ENCODE measurements around the gene IMP4. TPM values are rescaled to one million over a fixed set of nuclear protein-coding genes. Genes with fewer than 3 reads are reported as not detected.

Gene IMP4
- total and polyA plus RNA-seq, 2 donors (not counting 1 experiment from before 2014, with no cell fraction given) = 102 to 164 TPM

DNA sequence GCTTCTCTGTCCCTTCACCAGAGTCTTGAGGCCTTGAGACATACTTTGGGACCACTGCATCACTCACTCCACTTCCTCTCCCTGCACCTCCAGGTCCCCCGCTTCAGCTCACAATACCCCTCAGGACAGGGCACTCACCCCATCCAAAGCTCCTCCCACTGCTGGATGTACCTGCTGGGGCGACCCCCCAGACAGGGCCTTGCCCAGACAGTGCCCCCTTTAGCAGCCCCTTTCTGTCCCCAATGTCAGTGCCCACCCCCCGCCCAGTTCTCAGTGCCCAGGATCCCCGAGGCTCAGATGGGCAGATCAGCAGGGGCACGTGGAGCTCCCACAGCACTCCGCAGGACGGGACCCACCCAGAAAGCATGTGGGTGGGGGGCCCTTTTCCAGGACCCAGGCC, 23.8 kb upstream of the IMP4 start:
- Mint-ChIP-seq H3K9me3 (ENCODE audit: insufficient read depth) (no peaks in the 10 kb centered on the region), H3K27me3 (peaks cover 28% of the 10 kb centered on the region), H3K27ac (no peak overlapping the region), H3K4me3 (no peak overlapping the region), H3K4me1 (no peaks in the 10 kb centered on the region)
- ATAC-seq (ENCODE audit: low read depth) (no peak), DNase-seq (no peak)
- ChIA-PET CTCF (no interaction called here), POLR2A (no interaction called here)
- no peaks in the 10 kb centered on the region for H3K36me3 ChIP-seq (replicated peaks in 1 of 2; ENCODE audit: control extremely low read depth in 1 of 2, control insufficient read depth in 1 of 2, extremely low read depth in 1 of 2, insufficient read depth in 2 of 2, low read length in 1 of 2)
- no peak overlapping the region for H2AFZ ChIP-seq (ENCODE audit: insufficient read depth, low read depth, low read length, poor library complexity, severe bottlenecking)
- H3K4me1 ChIP-seq (ENCODE audit: control insufficient read depth in 2 of 2, insufficient read depth in 2 of 2, low read length in 2 of 2) = no peaks in the 10 kb centered on the region
- H3K27me3 ChIP-seq (replicated peaks in 1 of 4; ENCODE audit: control extremely low read depth in 1 of 4, control insufficient read depth in 3 of 4, insufficient read depth in 4 of 4, low read length in 3 of 4) = peaks cover 0 to 8% (median under 1%) of the 10 kb centered on the region in 4 experiments
- no peak overlapping the region for H3K27ac ChIP-seq (ENCODE audit: low read length in 2 of 2)
- H3K79me2 ChIP-seq (ENCODE audit: control insufficient read depth, insufficient read depth, low read length) = no peaks in the 10 kb centered on the region
- H3K9me3 ChIP-seq (ENCODE audit: control extremely low read depth in 1 of 3, control insufficient read depth in 2 of 3, insufficient read depth in 1 of 3, low read length in 2 of 3) = no peaks in the 10 kb centered on the region
- H3K4me3 ChIP-seq (ENCODE audit: control extremely low read depth in 1 of 5, extremely low read depth in 1 of 5, insufficient read depth in 1 of 5, low read depth in 2 of 5, low read length in 4 of 5) = no peak overlapping the region
- intact Hi-C loops (cut with micrococcal nuclease) = no loop called here
- no peak overlapping the region for H3K9ac ChIP-seq (ENCODE audit: low read length)
- TF ChIP-seq, protein P1, sequence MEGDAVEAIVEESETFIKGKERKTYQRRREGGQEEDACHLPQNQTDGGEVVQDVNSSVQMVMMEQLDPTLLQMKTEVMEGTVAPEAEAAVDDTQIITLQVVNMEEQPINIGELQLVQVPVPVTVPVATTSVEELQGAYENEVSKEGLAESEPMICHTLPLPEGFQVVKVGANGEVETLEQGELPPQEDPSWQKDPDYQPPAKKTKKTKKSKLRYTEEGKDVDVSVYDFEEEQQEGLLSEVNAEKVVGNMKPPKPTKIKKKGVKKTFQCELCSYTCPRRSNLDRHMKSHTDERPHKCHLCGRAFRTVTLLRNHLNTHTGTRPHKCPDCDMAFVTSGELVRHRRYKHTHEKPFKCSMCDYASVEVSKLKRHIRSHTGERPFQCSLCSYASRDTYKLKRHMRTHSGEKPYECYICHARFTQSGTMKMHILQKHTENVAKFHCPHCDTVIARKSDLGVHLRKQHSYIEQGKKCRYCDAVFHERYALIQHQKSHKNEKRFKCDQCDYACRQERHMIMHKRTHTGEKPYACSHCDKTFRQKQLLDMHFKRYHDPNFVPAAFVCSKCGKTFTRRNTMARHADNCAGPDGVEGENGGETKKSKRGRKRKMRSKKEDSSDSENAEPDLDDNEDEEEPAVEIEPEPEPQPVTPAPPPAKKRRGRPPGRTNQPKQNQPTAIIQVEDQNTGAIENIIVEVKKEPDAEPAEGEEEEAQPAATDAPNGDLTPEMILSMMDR (IDR thresholded peaks at IDR 0.05) = no peak
- no peak for TF ChIP-seq EZH2 (IDR thresholded peaks at IDR 0.05; ENCODE audit: borderline replicate concordance, insufficient read depth, low read depth, low read length, poor library complexity, severe bottlenecking)
- WGBS (ENCODE audit: insufficient coverage) = 84% methylated on average over 6 of the region's 7 CpGs
- H4K20me1 ChIP-seq (ENCODE audit: control insufficient read depth, insufficient read depth, low read length, poor library complexity, severe bottlenecking) = no peaks in the 10 kb centered on the region
- H3K4me2 ChIP-seq (replicated peaks; ENCODE audit: low read depth, low read length, poor library complexity, severe bottlenecking) = no peak overlapping the region

DNA sequence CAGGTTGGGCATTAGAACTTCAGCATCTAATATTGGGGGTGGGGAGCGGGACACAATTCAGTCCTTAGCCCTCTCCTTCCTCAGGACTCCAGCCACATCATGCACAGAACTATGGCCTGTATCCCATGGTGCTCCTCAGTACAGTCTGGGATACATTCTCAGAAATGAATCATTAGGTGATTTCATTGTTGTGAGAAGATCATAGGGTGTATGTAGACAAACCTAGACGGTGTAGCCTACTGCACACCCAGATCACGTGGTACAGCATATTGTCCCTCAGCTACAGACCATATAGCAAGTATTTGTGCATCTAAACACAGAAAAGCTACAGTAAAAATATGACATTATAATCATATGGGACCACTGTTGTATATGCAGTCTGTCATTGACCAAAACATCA, 23.2 kb upstream of the IMP4 start:
- no peak overlapping the region for H3K27ac ChIP-seq (ENCODE audit: low read length in 2 of 2)
- H3K27me3 ChIP-seq (replicated peaks in 1 of 4; ENCODE audit: control extremely low read depth in 1 of 4, control insufficient read depth in 3 of 4, insufficient read depth in 4 of 4, low read length in 3 of 4) = peaks cover 0 to 8% (median 1%) of the 10 kb centered on the region in 4 experiments
- no peaks in the 10 kb centered on the region for H3K4me1 ChIP-seq (ENCODE audit: control insufficient read depth in 2 of 2, insufficient read depth in 2 of 2, low read length in 2 of 2)
- Mint-ChIP-seq H3K9me3 (ENCODE audit: insufficient read depth) (no peaks in the 10 kb centered on the region), H3K27me3 (peaks cover 30% of the 10 kb centered on the region), H3K4me1 (no peaks in the 10 kb centered on the region), H3K4me3 (no peak overlapping the region), H3K27ac (no peak overlapping the region)
- no peak overlapping the region for H3K9ac ChIP-seq (ENCODE audit: low read length)
- DNase-seq = no peak
- POLR2A ChIA-PET = no interaction called here
- WGBS (ENCODE audit: insufficient coverage) = no CpG with 5 or more reads among the region's 3 CpGs
- H3K36me3 ChIP-seq (replicated peaks in 1 of 2; ENCODE audit: control extremely low read depth in 1 of 2, control insufficient read depth in 1 of 2, extremely low read depth in 1 of 2, insufficient read depth in 2 of 2, low read length in 1 of 2) = no peaks in the 10 kb centered on the region
- no peak for TF ChIP-seq EZH2 (IDR thresholded peaks at IDR 0.05; ENCODE audit: borderline replicate concordance, insufficient read depth, low read depth, low read length, poor library complexity, severe bottlenecking)
- TF ChIP-seq, protein P1 (IDR thresholded peaks at IDR 0.05) = no peak
- H3K9me3 ChIP-seq (ENCODE audit: control extremely low read depth in 1 of 3, control insufficient read depth in 2 of 3, insufficient read depth in 1 of 3, low read length in 2 of 3) = no peaks in the 10 kb centered on the region
- CTCF ChIA-PET = interaction anchor here (1.2 kb wide), 1 partner anchor 12 kb away, joined by 3 read pairs; no protein-coding TSS in a partner anchor
- H3K4me3 ChIP-seq (ENCODE audit: control extremely low read depth in 1 of 5, extremely low read depth in 1 of 5, insufficient read depth in 1 of 5, low read depth in 2 of 5, low read length in 4 of 5) = no peak overlapping the region
- ATAC-seq (ENCODE audit: low read depth) = no peak
- no peaks in the 10 kb centered on the region for H3K79me2 ChIP-seq (ENCODE audit: control insufficient read depth, insufficient read depth, low read length)
- intact Hi-C loops (cut with micrococcal nuclease) = no loop called here
- H2AFZ ChIP-seq (ENCODE audit: insufficient read depth, low read depth, low read length, poor library complexity, severe bottlenecking) = no peak overlapping the region
- no peaks in the 10 kb centered on the region for H4K20me1 ChIP-seq (ENCODE audit: control insufficient read depth, insufficient read depth, low read length, poor library complexity, severe bottlenecking)
- no peak overlapping the region for H3K4me2 ChIP-seq (replicated peaks; ENCODE audit: low read depth, low read length, poor library complexity, severe bottlenecking)

Measured in B cell (primary cell).